ENCODE measurements around the gene EP400.

EP400 gene

GRCh38 chr12:131928080-131928710 is 21.5 kb upstream of the EP400 start:
- H3K9me3 ChIP-seq (ENCODE audit: control insufficient read depth, insufficient read depth, low read length): no peaks in the 10 kb centered on the region
- H3K36me3 ChIP-seq (ENCODE audit: control insufficient read depth, low read length): peaks cover 32% of the 10 kb centered on the region
- H3K4me2 ChIP-seq (ENCODE audit: low read length): peak overlapping the region; percentile 86
- H3K4me3 ChIP-seq (ENCODE audit: low read length): peak overlapping the region; percentile 73
- peaks cover 34% of the 10 kb centered on the region for H3K79me2 ChIP-seq (ENCODE audit: control insufficient read depth, low read length)
- peaks cover 39% of the 10 kb centered on the region for H3K4me1 ChIP-seq (ENCODE audit: control insufficient read depth, low read length)
- no peaks in the 10 kb centered on the region for H3K9me2 ChIP-seq (replicated peaks; ENCODE audit: control insufficient read depth, low read length)
- no peak overlapping the region for H3K27ac ChIP-seq (ENCODE audit: low read depth, low read length)
- peaks cover 18% of the 10 kb centered on the region; the same call in 1 of the 2 replicates for H4K20me1 ChIP-seq (ENCODE audit: control insufficient read depth, insufficient read depth, low read depth, low read length)
- H3F3A ChIP-seq (ENCODE audit: control insufficient read depth, insufficient read depth): peaks cover 11% of the 10 kb centered on the region
- TF ChIP-seq CTCF (IDR thresholded peaks at IDR 0.05; ENCODE audit: low read depth, low read length, poor library complexity, severe bottlenecking): no peak
- H3K27me3 ChIP-seq (ENCODE audit: control insufficient read depth, low read length): peaks cover 18% of the 10 kb centered on the region

- Histone ChIP-seq H3K27ac (ENCODE audit: low read depth, low read length) (peak within 1 kb of the TSS; percentile 41), H3K9me2 (replicated peaks; ENCODE audit: control insufficient read depth, low read length) (no peaks in the 10 kb centered on the region), H3F3A (ENCODE audit: control insufficient read depth, insufficient read depth) (peaks cover 11% of the 10 kb centered on the region), H3K9me3 (ENCODE audit: control insufficient read depth, insufficient read depth, low read length) (no peaks in the 10 kb centered on the region), H3K4me3 (ENCODE audit: low read length) (peak within 1 kb of the TSS; percentile 80), H3K4me1 (ENCODE audit: control insufficient read depth, low read length) (peaks cover 32% of the 10 kb centered on the region), H3K4me2 (ENCODE audit: low read length) (peak within 1 kb of the TSS; percentile 87), H3K27me3 (ENCODE audit: control insufficient read depth, low read length) (peaks cover 17% of the 10 kb centered on the region), H3K36me3 (ENCODE audit: control insufficient read depth, low read length) (peaks cover 39% of the 10 kb centered on the region), H4K20me1 (ENCODE audit: control insufficient read depth, insufficient read depth, low read depth, low read length) (peaks cover 15% of the 10 kb centered on the region; the same call in 1 of the 2 replicates), H3K79me2 (ENCODE audit: control insufficient read depth, low read length) (peaks cover 37% of the 10 kb centered on the region)
- no peak for TF ChIP-seq EZH2phosphoT487 (IDR thresholded peaks at IDR 0.05; ENCODE audit: borderline replicate concordance, low read length)
- no peak for TF ChIP-seq CTCF (IDR thresholded peaks at IDR 0.05; ENCODE audit: low read depth, low read length, poor library complexity, severe bottlenecking)
These were observed 20.8 kb upstream of the EP400 start, which contains the start of gene PUS1 for GRCh38 chr12:131928711-131929580. Gene PUS1, plus strand, starts transcription at chr12:131929276. Its CDS starts 447 bp downstream, at chr12:131929723.

GRCh38 chr12:131929581-131930456 is 19.9 kb upstream of the EP400 start:
- Histone ChIP-seq H4K20me1 (ENCODE audit: control insufficient read depth, insufficient read depth, low read depth, low read length) (peaks cover 11% of the 10 kb centered on the region; the same call in 1 of the 2 replicates), H3K36me3 (ENCODE audit: control insufficient read depth, low read length) (peaks cover 46% of the 10 kb centered on the region), H3K79me2 (ENCODE audit: control insufficient read depth, low read length) (peaks cover 37% of the 10 kb centered on the region)

More at GRCh38 chr12:131929581-131930456, 19.9 kb upstream of the EP400 start:
- peaks cover 23% of the 10 kb centered on the region for H3K4me1 ChIP-seq (ENCODE audit: control insufficient read depth, low read length)
- H3F3A ChIP-seq (ENCODE audit: control insufficient read depth, insufficient read depth): peaks cover 2% of the 10 kb centered on the region
- H3K4me2 ChIP-seq (ENCODE audit: low read length): peak overlapping the region; percentile 87
- peak overlapping the region; percentile 41 for H3K27ac ChIP-seq (ENCODE audit: low read depth, low read length)
- no peaks in the 10 kb centered on the region for H3K9me2 ChIP-seq (replicated peaks; ENCODE audit: control insufficient read depth, low read length)
- H3K4me3 ChIP-seq (ENCODE audit: low read length): peak overlapping the region; percentile 80
- H3K27me3 ChIP-seq (ENCODE audit: control insufficient read depth, low read length): peaks cover 14% of the 10 kb centered on the region
- TF ChIP-seq CTCF (IDR thresholded peaks at IDR 0.05; ENCODE audit: low read depth, low read length, poor library complexity, severe bottlenecking) (no peak), EZH2phosphoT487 (IDR thresholded peaks at IDR 0.05; ENCODE audit: borderline replicate concordance, low read length) (no peak)
- no peaks in the 10 kb centered on the region for H3K9me3 ChIP-seq (ENCODE audit: control insufficient read depth, insufficient read depth, low read length)
